GM21786 (cell line): ENCODE data around the gene KCNJ1.
A peak's percentile ranks its signal among the peaks of the same experiment; 100 is the strongest.

Experiments
- ATAC-seq: cut with Tn5 transposase; IDR thresholded peaks from one replicate; pipeline ENCODE4 v1.9.1; 2021; ENCODE audit not compliant: unreplicated experiment

KCNJ1 gene

GRCh38 chr11:128884054-128884453, 17.0 kb upstream of the KCNJ1 start:
- ATAC-seq, result no peak

- no peak for ATAC-seq
These were observed 15.4 kb upstream of the KCNJ1 start for GRCh38 chr11:128882451-128882850.

- ATAC-seq, result no peak
These were observed 14.1 kb upstream of the KCNJ1 start for GRCh38 chr11:128881221-128881620.

GRCh38 chr11:128879817-128880216, 12.7 kb upstream of the KCNJ1 start:
- ATAC-seq, result no peak

- ATAC-seq, result no peak
These were observed 11.4 kb upstream of the KCNJ1 start for GRCh38 chr11:128878455-128878854.

- ATAC-seq, result no peak
These were observed 10.6 kb upstream of the KCNJ1 start for GRCh38 chr11:128877726-128878125.

- no peak for ATAC-seq
These were observed 9.1 kb upstream of the KCNJ1 start for GRCh38 chr11:128876133-128876650.

GRCh38 chr11:128874427-128874826, 7.3 kb upstream of the KCNJ1 start:
- ATAC-seq, result no peak

- no peak for ATAC-seq
These were observed 5.5 kb upstream of the KCNJ1 start for GRCh38 chr11:128872594-128872993.

GRCh38 chr11:128872094-128872493, 5.0 kb upstream of the KCNJ1 start:
- no peak for ATAC-seq

GRCh38 chr11:128871168-128871610, 4.1 kb upstream of the KCNJ1 start:
- ATAC-seq, result no peak

GRCh38 chr11:128868841-128869671, 2.0 kb upstream of the KCNJ1 start:
- ATAC-seq, result no peak

- ATAC-seq, result no peak
These were observed 1.6 kb downstream of the KCNJ1 start for GRCh38 chr11:128865490-128865889.

GRCh38 chr11:128862908-128863660, 4.0 kb downstream of the KCNJ1 start:
- no peak for ATAC-seq

- ATAC-seq, result no peak
These were observed 4.7 kb downstream of the KCNJ1 start for GRCh38 chr11:128862406-128862805.

- no peak for ATAC-seq
These were observed 6.3 kb downstream of the KCNJ1 start for GRCh38 chr11:128860571-128861361.

- peak; percentile 93 for ATAC-seq
These were observed 7.3 kb downstream of the KCNJ1 start for GRCh38 chr11:128859563-128860441.

- no peak for ATAC-seq
These were observed 9.8 kb downstream of the KCNJ1 start for GRCh38 chr11:128857341-128857740.

GRCh38 chr11:128856241-128856640, 10.9 kb downstream of the KCNJ1 start:
- ATAC-seq, result no peak

GRCh38 chr11:128854841-128855240, 12.3 kb downstream of the KCNJ1 start:
- ATAC-seq, result no peak
